ENCODE data around the gene COL9A1. TPM values are rescaled to one million over a fixed set of nuclear protein-coding genes. Genes with fewer than 3 reads are reported as not detected.
"Not testable (repeated sequence)": the region's sequence is repeated elsewhere in the genome, so short reads cannot be mapped to it uniquely, and the experiment has no call there.

COL9A1 gene
- total and polyA plus RNA-seq, 2 donors (not counting 1 experiment from before 2014, with no cell fraction given), result not detected

- no peaks in the 10 kb centered on the region for H3K4me1 Mint-ChIP-seq
- peaks cover 15% of the 10 kb centered on the region for H3K27me3 Mint-ChIP-seq
- Histone ChIP-seq H3K9ac (ENCODE audit: low read length) (no peak overlapping the region), H3K4me2 (replicated peaks; ENCODE audit: low read depth, low read length, poor library complexity, severe bottlenecking) (no peak overlapping the region), H3K9me3 (ENCODE audit: control extremely low read depth in 1 of 3, control insufficient read depth in 2 of 3, insufficient read depth in 1 of 3, low read length in 2 of 3) (peaks cover 0 to 13% (median 0%) of the 10 kb centered on the region in 3 donors), H3K79me2 (ENCODE audit: control insufficient read depth, insufficient read depth, low read length) (no peaks in the 10 kb centered on the region), H3K27ac (ENCODE audit: low read length in 2 of 2) (no peak overlapping the region), H3K36me3 (replicated peaks in 1 of 2; ENCODE audit: control extremely low read depth in 1 of 2, control insufficient read depth in 1 of 2, extremely low read depth in 1 of 2, insufficient read depth in 2 of 2, low read length in 1 of 2) (no peaks in the 10 kb centered on the region), H3K27me3 (replicated peaks in 1 of 4; ENCODE audit: control extremely low read depth in 1 of 4, control insufficient read depth in 3 of 4, insufficient read depth in 4 of 4, low read length in 3 of 4) (peaks cover 0 to 5% (median 0%) of the 10 kb centered on the region in 4 experiments), H3K4me3 (ENCODE audit: control extremely low read depth in 1 of 5, extremely low read depth in 1 of 5, insufficient read depth in 1 of 5, low read depth in 2 of 5, low read length in 4 of 5) (no peak overlapping the region), H4K20me1 (ENCODE audit: control insufficient read depth, insufficient read depth, low read length, poor library complexity, severe bottlenecking) (no peaks in the 10 kb centered on the region), H2AFZ (ENCODE audit: insufficient read depth, low read depth, low read length, poor library complexity, severe bottlenecking) (no peak overlapping the region), H3K4me1 (ENCODE audit: control insufficient read depth in 2 of 2, insufficient read depth in 2 of 2, low read length in 2 of 2) (no peaks in the 10 kb centered on the region)
- ChIA-PET POLR2A (no interaction called here), CTCF (interaction anchor here (1.0 to 2.3 kb wide), 2 partner anchors 24 to 172 kb away, joined by 3 to 6 read pairs; no protein-coding TSS in a partner anchor)
- intact Hi-C loops (cut with micrococcal nuclease), result no loop called here
- ATAC-seq (ENCODE audit: low read depth) (no peak), DNase-seq (no peak)
- H3K9me3 Mint-ChIP-seq (ENCODE audit: insufficient read depth), result no peaks in the 10 kb centered on the region
- no CpG with 5 or more reads among the region's 1 CpG for WGBS (ENCODE audit: insufficient coverage)
- TF ChIP-seq CTCF (IDR thresholded peaks at IDR 0.05), result no peak
- no peak for TF ChIP-seq EZH2 (IDR thresholded peaks at IDR 0.05; ENCODE audit: borderline replicate concordance, insufficient read depth, low read depth, low read length, poor library complexity, severe bottlenecking)
- H3K27ac Mint-ChIP-seq, result no peak overlapping the region
- no peak overlapping the region for H3K4me3 Mint-ChIP-seq
Measured at GRCh38 chr6:70345619-70346018, 42.7 kb upstream of the COL9A1 start.

DNA sequence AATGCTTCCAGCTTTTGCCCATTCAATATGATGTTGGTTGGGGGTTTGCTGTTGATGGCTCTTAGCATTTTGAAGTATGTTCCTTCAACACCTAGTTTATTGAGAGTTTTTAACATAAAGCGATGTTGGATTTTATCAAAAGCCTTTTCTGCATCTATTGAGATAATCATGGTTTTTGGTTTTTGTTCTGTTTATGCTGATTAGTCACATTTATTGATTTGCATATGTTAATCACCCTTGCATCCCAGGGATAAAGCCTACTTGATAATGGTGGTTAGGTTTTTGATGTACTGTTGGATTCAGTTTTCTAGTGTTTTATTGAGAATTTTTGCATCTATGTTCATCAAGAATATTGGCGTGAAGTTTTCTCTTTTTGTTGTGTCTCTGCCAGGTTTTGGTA lies 40.4 kb upstream of the COL9A1 start:
- Histone ChIP-seq H3K27me3 (replicated peaks in 1 of 4; ENCODE audit: control extremely low read depth in 1 of 4, control insufficient read depth in 3 of 4, insufficient read depth in 4 of 4, low read length in 3 of 4) (peaks cover 0 to 5% (median 1%) of the 10 kb centered on the region in 4 experiments), H3K4me1 (ENCODE audit: control insufficient read depth in 2 of 2, insufficient read depth in 2 of 2, low read length in 2 of 2) (no peaks in the 10 kb centered on the region), H3K4me2 (replicated peaks; ENCODE audit: low read depth, low read length, poor library complexity, severe bottlenecking) (no peak overlapping the region), H3K4me3 (ENCODE audit: control extremely low read depth in 1 of 5, extremely low read depth in 1 of 5, insufficient read depth in 1 of 5, low read depth in 2 of 5, low read length in 4 of 5) (no peak overlapping the region), H3K36me3 (replicated peaks in 1 of 2; ENCODE audit: control extremely low read depth in 1 of 2, control insufficient read depth in 1 of 2, extremely low read depth in 1 of 2, insufficient read depth in 2 of 2, low read length in 1 of 2) (no peaks in the 10 kb centered on the region), H3K9me3 (ENCODE audit: control extremely low read depth in 1 of 3, control insufficient read depth in 2 of 3, insufficient read depth in 1 of 3, low read length in 2 of 3) (peaks cover 0 to 13% (median 2%) of the 10 kb centered on the region in 3 donors), H2AFZ (ENCODE audit: insufficient read depth, low read depth, low read length, poor library complexity, severe bottlenecking) (no peak overlapping the region), H3K79me2 (ENCODE audit: control insufficient read depth, insufficient read depth, low read length) (no peaks in the 10 kb centered on the region), H3K9ac (ENCODE audit: low read length) (no peak overlapping the region), H4K20me1 (ENCODE audit: control insufficient read depth, insufficient read depth, low read length, poor library complexity, severe bottlenecking) (no peaks in the 10 kb centered on the region), H3K27ac (ENCODE audit: low read length in 2 of 2) (no peak overlapping the region)
- Mint-ChIP-seq H3K9me3 (ENCODE audit: insufficient read depth) (no peaks in the 10 kb centered on the region), H3K4me3 (no peak overlapping the region), H3K27ac (no peak overlapping the region), H3K27me3 (peaks cover 15% of the 10 kb centered on the region), H3K4me1 (no peaks in the 10 kb centered on the region)
- CTCF ChIA-PET, result no interaction called here
- WGBS (ENCODE audit: insufficient coverage), result 100% methylated on average over 1 of the region's 2 CpGs
- TF ChIP-seq EZH2 (IDR thresholded peaks at IDR 0.05; ENCODE audit: borderline replicate concordance, insufficient read depth, low read depth, low read length, poor library complexity, severe bottlenecking) (no peak), CTCF (IDR thresholded peaks at IDR 0.05) (no peak)
- DNase-seq (no peak), ATAC-seq (ENCODE audit: low read depth) (no peak)
- intact Hi-C loops (cut with micrococcal nuclease), result no loop called here
- POLR2A ChIA-PET, result no interaction called here

DNA sequence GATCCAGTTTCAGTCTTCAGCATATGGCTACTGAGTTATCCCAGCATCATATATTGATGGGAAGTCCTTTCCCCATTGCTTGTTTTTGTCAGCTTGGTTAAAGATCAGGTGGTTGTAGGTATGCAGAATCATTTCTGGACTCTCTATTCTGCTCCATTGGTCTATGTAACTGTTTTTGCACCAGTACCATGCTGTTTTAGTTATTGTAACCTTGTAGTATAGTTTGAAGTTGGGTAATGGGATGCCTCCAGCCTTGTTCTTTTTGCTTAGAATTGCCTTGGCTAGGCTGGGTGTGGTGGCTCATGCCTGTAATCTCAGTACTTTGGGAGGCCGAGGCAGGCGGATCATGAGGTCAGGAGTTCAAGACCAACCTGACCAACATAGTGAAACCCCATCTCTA lies 36.9 kb upstream of the COL9A1 start:
- H3K27me3 Mint-ChIP-seq, result peaks cover 18% of the 10 kb centered on the region

More for the DNA sequence above, 36.9 kb upstream of the COL9A1 start:
- H3K27ac Mint-ChIP-seq; H3K9ac ChIP-seq (ENCODE audit: low read length); H3K4me2 ChIP-seq (replicated peaks; ENCODE audit: low read depth, low read length, poor library complexity, severe bottlenecking); POLR2A ChIA-PET; H3K4me1 ChIP-seq (ENCODE audit: control insufficient read depth in 2 of 2, insufficient read depth in 2 of 2, low read length in 2 of 2); H3K9me3 Mint-ChIP-seq (ENCODE audit: insufficient read depth); DNase-seq; ATAC-seq (ENCODE audit: low read depth); H3K4me1 Mint-ChIP-seq; H2AFZ ChIP-seq (ENCODE audit: insufficient read depth, low read depth, low read length, poor library complexity, severe bottlenecking); intact Hi-C loops (cut with micrococcal nuclease); CTCF ChIA-PET; H3K9me3 ChIP-seq (ENCODE audit: control extremely low read depth in 1 of 3, control insufficient read depth in 2 of 3, insufficient read depth in 1 of 3, low read length in 2 of 3); H3K27me3 ChIP-seq (replicated peaks in 1 of 4; ENCODE audit: control extremely low read depth in 1 of 4, control insufficient read depth in 3 of 4, insufficient read depth in 4 of 4, low read length in 3 of 4); H3K4me3 Mint-ChIP-seq; H3K27ac ChIP-seq (ENCODE audit: low read length in 2 of 2); H3K36me3 ChIP-seq (replicated peaks in 1 of 2; ENCODE audit: control extremely low read depth in 1 of 2, control insufficient read depth in 1 of 2, extremely low read depth in 1 of 2, insufficient read depth in 2 of 2, low read length in 1 of 2); H4K20me1 ChIP-seq (ENCODE audit: control insufficient read depth, insufficient read depth, low read length, poor library complexity, severe bottlenecking); H3K79me2 ChIP-seq (ENCODE audit: control insufficient read depth, insufficient read depth, low read length); H3K4me3 ChIP-seq (ENCODE audit: control extremely low read depth in 1 of 5, extremely low read depth in 1 of 5, insufficient read depth in 1 of 5, low read depth in 2 of 5, low read length in 4 of 5): not testable (repeated sequence)
- no CpG with 5 or more reads among the region's 2 CpGs for WGBS (ENCODE audit: insufficient coverage)

Measured in B cell (primary cell).